NCI-H2227 treated with DMSO at 0.1 percent for 48 hours (cell line): ENCODE data around the gene NEDD1.

Source experiments
- DNase-seq: peaks from one replicate; lab custom pipeline; 2025; lab: John Stamatoyannopoulos, UW

Gene NEDD1

GRCh38 chr12:96901175-96901574 is 5.9 kb upstream of the NEDD1 start:
- DNase-seq, result no peak

- DNase-seq, result no peak
Observed at GRCh38 chr12:96902076-96902475, 5.0 kb upstream of the NEDD1 start.

- DNase-seq, result peak; percentile 59
Observed at GRCh38 chr12:96906498-96906848, 584 bp upstream of the NEDD1 start.

DNA sequence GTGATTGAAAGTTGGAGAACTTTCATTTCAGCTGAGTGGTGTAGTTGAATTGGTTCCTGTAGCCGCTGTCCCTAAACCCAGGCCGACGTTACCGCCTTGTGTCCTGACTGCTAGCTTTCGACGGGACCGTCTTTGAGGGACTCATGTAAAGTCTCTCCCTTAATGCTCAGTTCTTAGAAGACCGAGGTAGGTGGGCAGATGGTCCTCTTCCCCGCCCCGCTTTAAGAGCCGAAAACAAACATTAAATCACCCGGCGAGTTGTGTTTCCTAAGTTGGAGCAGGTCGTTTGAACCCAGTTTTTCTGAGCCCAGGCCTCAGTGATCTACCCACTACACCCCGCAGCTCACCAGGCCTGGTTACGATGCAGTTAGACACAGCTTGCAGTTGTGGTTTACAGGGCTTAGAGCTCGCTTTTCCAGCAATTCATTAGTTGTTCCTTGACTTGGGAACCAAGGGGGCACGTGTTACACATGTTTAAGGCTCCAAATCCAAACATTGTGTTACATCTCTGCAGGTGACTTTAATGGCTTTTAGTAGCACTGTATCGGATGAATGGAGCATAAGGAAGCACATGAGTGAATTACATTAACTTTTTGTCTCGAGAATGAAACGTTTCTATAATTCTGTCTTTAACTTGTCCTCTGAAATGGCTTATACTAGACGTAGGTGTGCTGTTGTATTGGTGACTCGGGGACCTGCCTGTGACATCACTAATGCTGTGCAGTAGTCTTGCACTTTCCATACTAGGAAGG is 790 bp downstream of the NEDD1 start:
- DNase-seq, result peak; percentile 63

GRCh38 chr12:96908423-96908675 is 1.3 kb downstream of the NEDD1 start:
- no peak for DNase-seq

- DNase-seq, result no peak
Observed at GRCh38 chr12:96912261-96912660, 5.2 kb downstream of the NEDD1 start.

DNA sequence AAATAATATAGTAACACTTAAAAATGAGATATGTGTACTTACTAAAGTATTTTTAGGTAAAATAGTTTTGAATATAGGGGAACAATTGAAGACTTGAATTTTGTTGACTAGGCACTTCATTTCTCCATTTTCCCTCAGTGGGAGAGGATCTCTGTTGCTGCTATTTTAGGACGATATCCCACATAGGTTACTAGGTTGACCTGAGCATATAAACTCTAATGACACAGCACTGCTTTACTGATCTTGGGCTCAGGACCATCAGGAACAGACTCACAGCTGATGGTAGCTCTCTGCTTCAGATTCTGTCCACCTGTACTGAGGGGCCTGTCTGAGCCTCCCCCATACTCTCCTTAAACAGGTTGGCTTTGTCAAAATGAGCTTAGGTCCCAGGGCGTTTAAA is 5.9 kb downstream of the NEDD1 start:
- no peak for DNase-seq

DNA sequence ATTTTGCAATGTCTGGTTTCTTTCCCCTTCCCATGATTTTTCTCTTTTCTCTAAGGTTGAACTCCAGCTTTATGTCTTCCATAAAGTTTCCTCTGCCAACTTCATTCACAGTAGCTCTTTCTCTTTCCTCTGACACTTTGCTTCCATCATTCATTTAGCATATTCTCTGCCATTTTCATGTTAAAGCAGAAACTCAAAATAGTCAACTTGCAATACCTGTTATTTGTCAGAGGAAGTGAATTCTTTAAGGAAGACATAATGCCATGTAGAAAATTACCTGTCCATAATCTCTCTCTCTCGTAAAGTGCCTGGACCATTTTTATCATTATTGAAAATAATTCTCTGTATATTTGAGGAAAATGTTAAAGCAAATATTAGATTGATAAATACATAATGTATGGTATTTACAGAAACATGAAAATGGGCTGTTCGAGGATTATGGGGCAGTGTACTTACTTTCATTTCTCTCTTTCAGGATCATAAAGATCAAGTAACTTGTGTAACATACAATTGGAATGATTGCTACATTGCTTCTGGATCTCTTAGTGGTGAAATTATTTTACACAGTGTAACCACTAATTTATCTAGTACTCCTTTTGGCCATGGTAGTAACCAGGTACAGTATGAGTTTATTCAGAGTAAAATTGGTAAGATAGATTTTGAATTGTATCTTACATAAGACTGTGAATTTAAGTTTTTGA is 12.6 kb downstream of the NEDD1 start:
- peak; percentile 8 for DNase-seq

GRCh38 chr12:96948782-96949181 is 41.7 kb downstream of the NEDD1 start:
- DNase-seq, result no peak

DNA sequence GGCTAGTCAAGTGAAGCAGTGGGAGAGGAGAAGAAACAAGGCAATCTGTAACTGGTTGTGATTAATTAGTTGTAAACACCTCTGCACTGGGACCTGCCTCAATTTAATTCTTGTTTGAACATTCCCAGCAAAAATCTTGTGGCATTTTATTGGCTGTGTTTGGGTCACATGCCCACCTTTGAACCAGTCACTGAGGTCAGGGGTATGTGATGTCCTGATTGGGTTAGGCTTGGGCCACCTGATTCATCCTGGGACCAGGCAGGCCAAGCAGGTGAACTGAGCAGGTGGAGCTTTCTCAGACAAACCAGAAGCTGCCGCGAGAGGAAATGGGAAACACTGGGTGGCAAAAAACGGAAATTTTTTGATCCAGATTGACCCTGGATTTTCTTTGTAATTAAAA is 72.5 kb downstream of the NEDD1 start:
- no peak for DNase-seq

GRCh38 chr12:96980991-96981414 is 73.9 kb downstream of the NEDD1 start:
- no peak for DNase-seq

DNA sequence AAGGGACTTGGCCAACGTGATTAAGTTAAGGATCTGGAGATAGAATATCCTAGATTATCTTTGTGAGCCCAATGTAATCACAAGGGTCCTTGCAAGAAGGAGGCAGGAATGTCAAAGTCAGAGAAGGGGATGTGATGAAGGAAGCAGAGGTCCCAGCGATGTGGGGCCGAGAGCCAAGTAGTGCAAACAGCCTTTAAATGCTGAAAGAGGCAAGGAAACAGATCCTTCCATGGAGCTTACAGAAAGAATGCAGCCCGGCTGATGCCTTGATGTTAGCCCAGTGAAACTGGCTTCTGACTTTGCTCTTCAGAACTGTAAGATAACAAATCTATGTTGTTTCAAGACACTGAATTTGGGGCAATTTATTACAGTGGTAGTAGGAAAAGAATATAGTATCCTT is 74.9 kb downstream of the NEDD1 start:
- DNase-seq, result no peak

GRCh38 chr12:96982671-96983070 is 75.6 kb downstream of the NEDD1 start:
- no peak for DNase-seq

DNA sequence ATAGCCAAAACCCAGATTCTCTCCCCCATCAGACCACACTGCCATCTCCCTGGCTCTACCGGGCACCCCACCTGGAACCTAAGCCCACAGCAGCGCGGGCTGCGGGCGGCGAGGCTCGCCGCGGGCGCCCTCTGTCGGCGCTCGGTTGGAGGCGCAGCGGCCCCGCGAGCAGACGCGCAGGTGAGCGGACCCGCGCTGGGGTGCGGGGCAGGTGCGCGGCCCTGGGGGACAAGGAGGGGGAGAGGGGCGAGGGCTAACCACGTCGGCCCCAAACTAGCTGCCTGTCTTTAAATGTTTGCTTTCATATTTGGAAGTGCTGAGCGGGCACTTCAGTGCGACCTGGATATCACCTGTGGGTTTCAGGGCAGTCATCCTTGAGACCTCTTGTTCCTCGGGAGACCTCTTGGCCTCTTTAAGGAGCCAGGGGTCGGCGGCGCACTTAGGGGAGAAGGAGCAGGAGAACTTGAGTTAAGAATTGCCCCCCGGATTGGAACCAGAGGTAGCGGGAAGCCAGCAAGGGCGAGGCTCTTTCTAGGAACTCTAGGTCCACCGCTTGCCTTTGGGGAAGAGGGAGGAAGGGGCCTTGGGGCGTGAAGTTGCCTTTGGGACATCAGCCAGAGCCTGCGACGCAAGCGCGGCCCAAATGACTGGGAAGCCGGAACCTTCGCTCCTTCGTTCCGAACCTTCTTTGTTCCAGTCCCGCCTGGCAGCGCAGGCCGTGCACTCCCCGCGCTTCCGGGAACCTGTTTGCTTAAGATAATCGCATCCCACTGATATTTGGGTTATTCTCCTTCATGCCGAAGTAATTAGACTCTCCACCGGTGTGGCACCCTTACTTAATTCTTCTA is 78.7 kb downstream of the NEDD1 start:
- no peak for DNase-seq

GRCh38 chr12:96986883-96987523 is 79.9 kb downstream of the NEDD1 start:
- peak; percentile 61 for DNase-seq

- DNase-seq, result no peak
Observed at GRCh38 chr12:96988919-96989318, 81.9 kb downstream of the NEDD1 start.

- DNase-seq, result no peak
Observed at GRCh38 chr12:96989916-96990315, 82.9 kb downstream of the NEDD1 start.

DNA sequence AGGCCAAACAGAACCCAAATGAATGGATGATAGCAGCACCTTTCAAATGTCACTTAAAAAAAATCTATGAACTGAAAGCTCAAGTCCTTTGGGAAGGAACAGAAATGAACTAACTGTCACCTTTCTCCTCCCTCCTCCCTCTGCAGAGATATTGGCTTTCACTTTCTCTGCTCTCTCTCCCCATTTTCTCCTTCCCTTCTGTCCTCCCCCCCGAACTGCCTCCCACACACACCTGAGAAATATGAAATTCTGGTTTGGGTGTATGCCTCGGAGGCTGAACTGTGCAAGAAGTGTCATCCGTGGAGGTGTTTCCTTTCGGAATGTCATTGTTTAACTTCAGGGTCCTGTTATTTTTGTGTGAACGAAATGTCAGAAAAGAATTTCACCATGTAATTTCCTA is 87.8 kb downstream of the NEDD1 start:
- DNase-seq, result no peak

DNA sequence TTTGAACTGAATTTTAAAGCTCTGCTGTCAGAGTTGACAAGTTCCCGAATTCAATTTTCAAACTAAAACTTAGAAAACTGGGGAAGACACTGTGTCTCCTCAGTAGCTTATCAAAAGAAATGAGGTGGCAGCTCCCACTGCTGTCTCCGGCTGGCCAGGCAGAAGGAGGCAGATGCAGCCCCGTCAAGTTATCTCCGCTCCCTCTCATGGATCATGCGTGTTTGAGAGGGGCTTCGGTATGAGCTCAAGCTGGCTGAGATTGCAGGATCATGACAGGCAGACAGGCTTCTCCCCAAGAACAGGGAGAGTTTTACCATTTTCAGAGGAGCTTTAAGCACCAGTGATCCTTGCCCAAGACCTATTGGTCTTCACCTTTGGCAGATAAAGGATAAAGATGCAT is 88.8 kb downstream of the NEDD1 start:
- no peak for DNase-seq

DNA sequence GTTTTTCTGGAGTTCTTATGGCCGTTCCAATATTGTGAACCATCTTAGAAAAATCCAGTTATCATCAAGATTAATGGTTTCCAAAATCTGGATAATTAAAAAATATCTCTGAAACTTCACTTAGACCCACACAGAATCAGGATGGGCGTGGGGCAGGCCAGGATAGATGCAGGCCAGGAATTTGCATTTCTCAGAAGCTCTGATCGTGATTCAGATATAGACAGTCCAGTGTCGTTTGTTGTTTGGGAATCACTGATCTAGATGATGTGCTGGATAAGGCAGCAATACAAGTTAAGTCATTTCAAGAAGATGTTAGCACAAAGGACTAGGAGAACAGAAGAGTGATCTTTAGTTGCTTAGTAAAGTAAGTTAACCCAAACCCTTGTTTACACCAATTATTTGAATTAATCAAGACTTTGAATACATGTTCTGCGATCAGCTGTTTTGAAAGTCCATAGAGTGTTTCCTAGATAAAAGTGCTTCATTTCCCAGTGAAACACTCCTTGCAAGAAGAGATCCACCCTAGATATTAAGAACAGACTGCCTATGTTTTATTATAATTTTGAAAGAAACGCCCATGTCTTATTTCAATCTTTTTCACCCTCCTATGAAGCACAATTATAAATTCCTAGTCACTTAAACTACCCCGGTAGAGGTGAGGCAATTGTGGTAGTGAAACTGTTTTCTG is 90.9 kb downstream of the NEDD1 start:
- DNase-seq, result no peak

DNA sequence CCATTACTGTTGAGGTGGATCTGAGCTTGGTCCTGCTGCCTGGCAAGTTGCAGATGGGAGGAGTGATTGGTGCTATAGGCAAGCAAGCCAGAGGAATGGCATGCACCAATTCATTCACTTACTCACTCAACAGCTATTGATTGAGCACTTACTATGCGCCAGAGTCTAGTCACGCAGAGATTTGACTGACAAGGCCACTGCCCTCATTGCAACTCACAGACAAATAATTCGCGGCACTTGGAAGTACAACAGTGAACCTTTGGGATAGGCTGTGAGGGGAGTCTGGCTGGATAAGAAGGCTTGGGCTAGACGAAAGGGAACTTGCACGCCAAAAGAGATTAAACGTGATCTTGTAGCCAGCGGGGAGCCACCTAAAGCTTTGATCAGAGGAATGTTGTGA is 96.2 kb downstream of the NEDD1 start:
- no peak for DNase-seq
